NB4 (cell line): ENCODE measurements around the gene PNKP.

Experiments
- MYC ChIP-seq: IDR thresholded peaks from 2 replicates; pipeline ENCODE4 v1.6.1; 2011; ENCODE audit warnings: low read depth, low read length
- POLR2A ChIP-seq: IDR thresholded peaks from 2 replicates; pipeline ENCODE4 v1.6.1; 2011; ENCODE audit warnings: mild to moderate bottlenecking; ENCODE audit not compliant: insufficient read length; ENCODE audit errors: extremely low read depth
- TF ChIP-seq, protein P1 (sequence below): IDR thresholded peaks from one replicate; pipeline ENCODE4 v1.5.1; 2012; ENCODE audit warnings: low read depth, low read length
- TF ChIP-seq, protein P2 (sequence below): IDR thresholded peaks from 2 replicates; pipeline ENCODE4 v1.6.1; 2011; ENCODE audit warnings: low read depth, low read length

DNA sequence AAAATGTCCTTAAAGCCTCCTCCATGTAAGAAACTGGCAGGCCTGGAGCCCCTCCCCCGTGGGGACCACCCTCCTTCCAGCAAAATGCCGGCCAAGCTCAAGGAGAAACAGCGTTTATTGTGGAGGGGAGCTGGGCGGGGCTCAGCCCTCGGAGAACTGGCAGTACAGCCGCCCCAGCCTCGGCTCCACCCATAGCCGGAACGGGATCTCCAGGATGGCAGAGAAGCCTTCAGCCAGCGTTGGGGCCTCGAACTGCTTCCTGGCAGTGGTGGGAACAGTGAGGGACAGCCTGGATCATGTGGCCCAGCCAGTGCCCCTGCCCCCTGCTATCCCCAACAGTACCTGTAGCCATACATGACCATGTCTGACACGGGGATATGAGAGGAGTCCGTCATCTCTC, 6.3 kb downstream of the PNKP start:
- TF ChIP-seq, protein P1, sequence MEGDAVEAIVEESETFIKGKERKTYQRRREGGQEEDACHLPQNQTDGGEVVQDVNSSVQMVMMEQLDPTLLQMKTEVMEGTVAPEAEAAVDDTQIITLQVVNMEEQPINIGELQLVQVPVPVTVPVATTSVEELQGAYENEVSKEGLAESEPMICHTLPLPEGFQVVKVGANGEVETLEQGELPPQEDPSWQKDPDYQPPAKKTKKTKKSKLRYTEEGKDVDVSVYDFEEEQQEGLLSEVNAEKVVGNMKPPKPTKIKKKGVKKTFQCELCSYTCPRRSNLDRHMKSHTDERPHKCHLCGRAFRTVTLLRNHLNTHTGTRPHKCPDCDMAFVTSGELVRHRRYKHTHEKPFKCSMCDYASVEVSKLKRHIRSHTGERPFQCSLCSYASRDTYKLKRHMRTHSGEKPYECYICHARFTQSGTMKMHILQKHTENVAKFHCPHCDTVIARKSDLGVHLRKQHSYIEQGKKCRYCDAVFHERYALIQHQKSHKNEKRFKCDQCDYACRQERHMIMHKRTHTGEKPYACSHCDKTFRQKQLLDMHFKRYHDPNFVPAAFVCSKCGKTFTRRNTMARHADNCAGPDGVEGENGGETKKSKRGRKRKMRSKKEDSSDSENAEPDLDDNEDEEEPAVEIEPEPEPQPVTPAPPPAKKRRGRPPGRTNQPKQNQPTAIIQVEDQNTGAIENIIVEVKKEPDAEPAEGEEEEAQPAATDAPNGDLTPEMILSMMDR: no peak
- no peak for TF ChIP-seq POLR2A
- TF ChIP-seq, protein P2, sequence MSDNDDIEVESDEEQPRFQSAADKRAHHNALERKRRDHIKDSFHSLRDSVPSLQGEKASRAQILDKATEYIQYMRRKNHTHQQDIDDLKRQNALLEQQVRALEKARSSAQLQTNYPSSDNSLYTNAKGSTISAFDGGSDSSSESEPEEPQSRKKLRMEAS: no peak
- TF ChIP-seq MYC: no peak
